Choroid plexus epithelial cell (primary cell): Measurements from ENCODE around the gene ZCCHC8.

ENCODE experiments used
- DNase-seq: peaks from one replicate; pipeline ENCODE4 v3.0.0-alpha.2; 2010; ENCODE audit warnings: low read depth
- H3K4me3 ChIP-seq: 2 replicates; pipeline ENCODE4 v1.5.1; 2011; ENCODE audit warnings: low read depth, mild to moderate bottlenecking, control low read depth, low read length, moderate library complexity
- TF ChIP-seq, protein P1 (sequence below): conservative IDR thresholded peaks from 2 replicates; pipeline ENCODE4 v1.5.1; 2011; ENCODE audit warnings: low read depth, mild to moderate bottlenecking, control low read depth, inconsistent platforms, low read length, moderate library complexity

ZCCHC8 gene

DNA sequence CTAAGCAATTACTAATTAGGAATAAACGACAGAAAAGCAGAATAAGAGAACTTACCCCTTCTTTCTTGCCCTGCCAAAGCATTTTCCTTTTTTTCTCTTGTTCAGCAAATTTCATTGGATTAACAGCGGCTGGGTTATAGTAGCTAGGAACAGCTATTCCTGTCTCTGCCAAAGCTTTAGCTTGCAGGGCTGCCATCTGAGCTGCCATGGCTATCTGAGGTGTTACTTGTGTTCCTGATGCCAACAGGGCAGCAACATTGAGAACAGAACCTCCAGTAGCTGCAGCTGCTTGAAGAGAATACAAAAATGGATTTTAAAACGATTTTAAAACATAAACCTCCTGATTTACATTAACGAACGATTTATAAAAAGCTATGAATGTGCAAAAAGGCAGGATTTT lies 7.4 kb upstream of the ZCCHC8 start:
- TF ChIP-seq, protein P1, sequence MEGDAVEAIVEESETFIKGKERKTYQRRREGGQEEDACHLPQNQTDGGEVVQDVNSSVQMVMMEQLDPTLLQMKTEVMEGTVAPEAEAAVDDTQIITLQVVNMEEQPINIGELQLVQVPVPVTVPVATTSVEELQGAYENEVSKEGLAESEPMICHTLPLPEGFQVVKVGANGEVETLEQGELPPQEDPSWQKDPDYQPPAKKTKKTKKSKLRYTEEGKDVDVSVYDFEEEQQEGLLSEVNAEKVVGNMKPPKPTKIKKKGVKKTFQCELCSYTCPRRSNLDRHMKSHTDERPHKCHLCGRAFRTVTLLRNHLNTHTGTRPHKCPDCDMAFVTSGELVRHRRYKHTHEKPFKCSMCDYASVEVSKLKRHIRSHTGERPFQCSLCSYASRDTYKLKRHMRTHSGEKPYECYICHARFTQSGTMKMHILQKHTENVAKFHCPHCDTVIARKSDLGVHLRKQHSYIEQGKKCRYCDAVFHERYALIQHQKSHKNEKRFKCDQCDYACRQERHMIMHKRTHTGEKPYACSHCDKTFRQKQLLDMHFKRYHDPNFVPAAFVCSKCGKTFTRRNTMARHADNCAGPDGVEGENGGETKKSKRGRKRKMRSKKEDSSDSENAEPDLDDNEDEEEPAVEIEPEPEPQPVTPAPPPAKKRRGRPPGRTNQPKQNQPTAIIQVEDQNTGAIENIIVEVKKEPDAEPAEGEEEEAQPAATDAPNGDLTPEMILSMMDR: no peak
- no peak for DNase-seq
- no peak overlapping the region for H3K4me3 ChIP-seq

DNA sequence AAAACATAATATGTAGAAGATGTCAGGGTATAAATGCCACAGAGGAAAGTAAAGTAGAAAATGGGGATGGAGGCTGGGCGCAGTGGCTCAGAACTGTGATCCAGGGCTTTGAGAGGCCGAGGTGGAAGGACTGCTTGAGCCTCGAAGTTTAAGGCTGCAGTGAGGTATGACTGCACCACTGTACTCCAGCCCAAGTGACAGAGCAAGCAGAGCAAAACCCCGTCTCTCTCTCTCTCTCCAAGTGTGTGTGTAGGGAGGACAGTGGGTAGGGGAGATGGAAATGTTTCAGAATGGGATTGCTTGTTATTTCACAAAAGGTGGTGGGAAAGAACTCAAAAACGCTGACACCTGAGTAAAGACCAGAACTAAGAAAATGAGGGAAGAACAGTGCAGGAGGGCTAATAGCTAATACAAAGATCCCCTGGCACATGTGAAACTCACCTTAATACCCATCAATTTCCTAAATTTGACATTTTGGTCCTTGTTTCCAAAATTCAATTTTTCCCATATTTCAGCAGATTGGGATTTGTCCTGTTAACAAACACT lies 5.7 kb upstream of the ZCCHC8 start:
- H3K4me3 ChIP-seq: no peak overlapping the region
- DNase-seq: no peak
- TF ChIP-seq, protein P1: no peak

DNA sequence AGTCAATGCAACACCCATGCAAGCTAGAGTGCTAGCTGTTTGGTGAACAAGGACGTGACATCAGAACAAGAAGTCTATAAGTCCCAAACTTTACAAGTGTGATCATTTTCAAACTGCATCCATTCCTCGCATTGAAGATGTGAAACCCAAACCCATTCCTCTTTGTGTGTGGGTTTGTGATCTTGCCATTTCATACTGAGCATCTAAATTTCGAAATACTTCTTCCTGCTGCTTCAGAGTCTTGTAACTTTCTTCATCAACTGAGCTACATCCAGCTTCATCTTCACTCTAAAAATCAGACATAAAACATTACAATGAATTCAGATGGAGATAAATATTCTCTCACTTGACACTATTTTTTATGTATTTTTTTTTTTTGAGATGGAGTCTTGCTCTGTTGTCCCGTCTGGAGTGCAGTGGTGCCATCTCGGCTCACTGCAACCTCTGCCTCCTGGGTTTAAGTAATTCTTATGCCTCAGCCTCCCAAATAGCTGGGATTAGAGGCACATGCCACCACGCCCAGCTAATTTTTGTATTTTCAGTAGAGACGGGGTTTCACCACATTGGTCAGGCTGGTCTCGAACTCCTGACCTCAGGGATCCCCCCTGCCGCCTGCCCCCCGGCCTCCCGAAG lies 4.8 kb upstream of the ZCCHC8 start:
- TF ChIP-seq, protein P1: no peak
- no peak overlapping the region for H3K4me3 ChIP-seq
- DNase-seq: peak; percentile 46

DNA sequence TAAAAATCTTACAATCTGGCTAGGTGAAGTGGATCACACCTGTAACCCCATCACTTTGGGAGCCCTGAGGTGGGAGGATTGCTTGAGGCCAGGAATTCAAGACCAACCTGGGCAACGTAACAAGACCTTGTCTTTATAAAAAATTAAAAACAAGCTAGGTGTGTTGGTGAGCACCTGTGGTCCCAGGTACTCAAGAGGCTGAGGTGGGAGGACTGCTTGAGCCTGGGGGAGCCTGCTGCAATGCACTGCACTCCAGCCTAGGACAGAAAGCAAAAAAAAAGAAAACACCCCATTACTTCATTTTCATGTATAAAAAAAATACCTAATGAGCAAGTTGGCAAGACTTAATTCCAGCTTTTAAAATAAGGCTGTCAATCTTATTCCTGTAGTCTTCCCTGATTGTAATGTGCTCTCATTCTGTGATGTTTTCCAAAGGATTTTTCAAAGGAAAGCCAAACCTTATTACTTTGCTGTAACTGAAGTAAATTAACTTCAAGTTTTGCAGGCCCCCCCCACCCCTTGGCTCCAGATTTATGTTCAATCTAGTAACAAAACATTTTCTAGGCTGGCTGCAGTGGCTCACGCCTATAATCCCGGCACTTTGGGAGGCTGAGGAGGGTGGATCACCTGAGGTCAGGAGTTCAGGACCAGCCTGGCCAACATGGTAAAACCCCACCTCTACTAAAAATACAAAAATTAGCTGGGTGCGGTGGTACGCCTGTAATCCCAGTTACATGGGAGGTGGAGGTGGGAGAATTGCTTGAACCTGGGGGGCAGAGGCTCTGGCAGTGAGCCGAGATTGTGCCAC lies 3.3 kb upstream of the ZCCHC8 start:
- DNase-seq: no peak
- TF ChIP-seq, protein P1: no peak
- no peak overlapping the region for H3K4me3 ChIP-seq

DNA sequence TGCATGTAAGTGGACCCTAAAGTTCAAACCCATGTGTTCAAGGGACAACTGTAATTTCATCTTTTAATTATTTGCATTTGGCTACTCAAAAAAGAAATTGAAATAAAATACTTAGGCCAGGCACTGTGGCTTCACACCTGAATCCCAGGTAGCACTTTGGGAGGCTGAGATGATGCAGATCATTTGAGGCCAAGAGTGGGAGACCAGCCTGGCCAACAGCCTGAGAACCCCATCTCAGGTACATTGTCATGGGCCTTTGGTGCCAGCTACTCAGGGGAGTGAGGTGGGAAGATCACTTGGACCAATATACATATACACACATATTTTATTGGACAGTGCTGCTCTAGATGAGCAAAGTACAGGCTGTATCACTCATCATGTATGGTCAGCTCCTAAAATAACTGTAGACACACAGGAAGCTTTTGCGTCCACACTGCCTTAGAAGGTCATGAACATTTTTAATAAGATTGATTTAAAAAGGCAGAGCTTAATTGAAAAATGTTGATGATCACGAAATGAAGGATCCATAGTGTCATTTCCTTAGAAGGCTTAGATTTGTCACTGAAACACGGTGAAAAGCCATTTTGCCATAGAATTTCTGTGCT lies 2.5 kb upstream of the ZCCHC8 start:
- no peak overlapping the region for H3K4me3 ChIP-seq
- TF ChIP-seq, protein P1: no peak
- DNase-seq: no peak

DNA sequence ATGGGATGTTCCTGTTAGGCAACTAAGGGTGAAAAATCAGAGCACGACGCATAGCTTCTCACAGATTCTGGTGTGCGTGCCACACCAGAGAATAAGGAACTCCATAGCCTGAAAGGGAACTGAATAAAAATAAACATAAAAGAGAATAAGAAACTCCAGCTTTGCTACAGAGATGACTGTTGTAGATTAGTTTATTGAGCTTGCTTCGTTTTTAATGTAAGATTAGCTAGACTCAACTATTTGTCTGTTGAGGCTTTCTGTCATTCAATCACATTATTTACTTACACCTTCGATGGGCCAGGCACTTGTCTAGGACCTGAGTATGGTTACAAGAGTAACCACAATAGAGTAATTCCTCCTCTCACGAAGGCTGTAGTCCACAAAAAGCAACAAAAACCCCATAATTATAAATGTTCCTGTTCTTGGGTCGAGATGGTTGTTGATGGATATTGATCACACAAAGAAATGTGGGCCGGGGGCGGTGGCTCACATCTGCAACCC lies 807 bp upstream of the ZCCHC8 start:
- peak overlapping the region; percentile 90 for H3K4me3 ChIP-seq
- DNase-seq: no peak
- TF ChIP-seq, protein P1: no peak
